ENCODE measurements around the gene PELI2.

PELI2 gene

DNA sequence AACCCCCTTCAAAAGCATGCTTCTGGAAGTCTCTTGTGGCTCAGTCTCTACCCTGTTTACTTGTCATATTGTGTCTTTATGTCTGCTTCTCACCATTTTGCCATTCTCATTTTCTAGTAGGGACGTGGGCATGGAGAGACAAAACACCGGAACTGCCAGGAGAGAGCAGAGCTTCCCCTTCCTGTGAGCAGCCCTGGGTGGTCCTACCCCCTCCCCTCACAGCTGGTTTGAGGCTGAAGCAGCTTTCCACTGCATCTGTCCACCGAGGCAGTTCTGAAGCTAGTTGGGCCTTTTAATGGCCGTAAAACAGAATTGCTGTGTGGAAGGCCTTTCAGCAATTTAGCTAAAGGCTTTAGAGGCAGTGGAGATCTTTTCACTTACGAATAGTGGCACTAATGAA lies 77.0 kb downstream of the PELI2 start:
- no peak for TF ChIP-seq ZFX (IDR thresholded peaks at IDR 0.05; ENCODE audit: borderline replicate concordance)
- TF ChIP-seq, protein P1, sequence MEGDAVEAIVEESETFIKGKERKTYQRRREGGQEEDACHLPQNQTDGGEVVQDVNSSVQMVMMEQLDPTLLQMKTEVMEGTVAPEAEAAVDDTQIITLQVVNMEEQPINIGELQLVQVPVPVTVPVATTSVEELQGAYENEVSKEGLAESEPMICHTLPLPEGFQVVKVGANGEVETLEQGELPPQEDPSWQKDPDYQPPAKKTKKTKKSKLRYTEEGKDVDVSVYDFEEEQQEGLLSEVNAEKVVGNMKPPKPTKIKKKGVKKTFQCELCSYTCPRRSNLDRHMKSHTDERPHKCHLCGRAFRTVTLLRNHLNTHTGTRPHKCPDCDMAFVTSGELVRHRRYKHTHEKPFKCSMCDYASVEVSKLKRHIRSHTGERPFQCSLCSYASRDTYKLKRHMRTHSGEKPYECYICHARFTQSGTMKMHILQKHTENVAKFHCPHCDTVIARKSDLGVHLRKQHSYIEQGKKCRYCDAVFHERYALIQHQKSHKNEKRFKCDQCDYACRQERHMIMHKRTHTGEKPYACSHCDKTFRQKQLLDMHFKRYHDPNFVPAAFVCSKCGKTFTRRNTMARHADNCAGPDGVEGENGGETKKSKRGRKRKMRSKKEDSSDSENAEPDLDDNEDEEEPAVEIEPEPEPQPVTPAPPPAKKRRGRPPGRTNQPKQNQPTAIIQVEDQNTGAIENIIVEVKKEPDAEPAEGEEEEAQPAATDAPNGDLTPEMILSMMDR (IDR thresholded peaks at IDR 0.05) = no peak
- H3K27ac ChIP-seq = no peak overlapping the region

DNA sequence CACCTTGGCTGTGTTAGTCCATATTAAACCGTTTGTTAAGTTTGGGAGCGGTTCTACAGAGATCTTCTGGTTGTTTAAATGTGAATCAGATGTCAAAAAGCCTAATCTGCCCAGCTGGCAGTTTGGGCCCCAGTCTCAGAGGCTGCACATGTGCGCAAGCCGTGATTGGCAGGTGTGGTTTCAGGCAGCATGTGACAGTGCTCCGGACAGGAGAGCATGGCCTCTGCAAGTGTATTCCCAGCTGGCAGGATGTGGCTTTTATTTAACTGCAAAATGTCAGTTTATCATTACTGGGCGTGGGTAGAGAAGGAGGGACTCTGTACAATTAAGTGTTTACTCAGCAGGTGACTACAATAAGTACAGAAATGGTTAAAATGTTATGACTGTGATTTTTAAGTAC lies 77.5 kb downstream of the PELI2 start:
- H3K27ac ChIP-seq = no peak overlapping the region
- TF ChIP-seq ZFX (IDR thresholded peaks at IDR 0.05; ENCODE audit: borderline replicate concordance) = no peak
- TF ChIP-seq, protein P1 (IDR thresholded peaks at IDR 0.05) = no peak

DNA sequence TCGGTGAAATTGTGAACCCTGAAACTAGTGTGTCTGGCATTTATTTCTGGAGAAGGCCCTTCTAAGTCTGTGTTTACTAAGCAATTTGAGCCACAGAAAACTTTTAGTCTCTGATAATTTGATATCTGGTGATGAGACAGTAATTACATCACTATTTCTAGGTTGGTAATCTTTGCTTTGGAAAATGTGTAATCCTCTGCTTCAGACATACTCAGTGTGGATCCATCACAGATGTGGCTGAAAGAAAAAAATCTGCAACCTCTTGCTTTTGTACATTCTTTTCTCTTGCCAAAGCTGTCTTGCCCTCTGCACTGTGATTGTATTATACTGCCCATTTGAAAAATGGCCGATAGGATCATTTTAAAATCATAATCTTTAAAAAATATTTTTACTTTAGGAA lies 78.1 kb downstream of the PELI2 start:
- TF ChIP-seq, protein P1 (IDR thresholded peaks at IDR 0.05) = no peak
- no peak for TF ChIP-seq ZFX (IDR thresholded peaks at IDR 0.05; ENCODE audit: borderline replicate concordance)
- H3K27ac ChIP-seq = no peak overlapping the region

DNA sequence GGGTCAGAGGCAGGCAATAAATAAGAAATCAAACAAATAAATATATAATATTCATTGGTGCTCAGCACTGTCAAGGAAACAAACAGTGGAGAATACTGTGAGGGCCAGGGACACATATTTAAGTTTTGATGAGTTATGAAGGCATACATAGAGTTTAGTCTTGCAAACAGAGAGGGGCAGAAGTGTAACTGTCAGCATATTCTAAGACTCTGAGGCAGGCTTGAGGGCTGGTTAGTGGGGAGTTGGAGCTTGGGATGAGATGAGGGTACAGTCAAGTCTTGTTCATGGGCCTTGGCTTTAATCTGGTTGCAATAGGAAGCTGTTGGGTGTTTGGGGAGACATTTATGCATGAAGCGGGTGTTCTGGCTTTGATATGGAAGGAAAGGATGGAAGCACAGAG lies 78.9 kb downstream of the PELI2 start:
- TF ChIP-seq, protein P1 (IDR thresholded peaks at IDR 0.05) = no peak
- no peak for TF ChIP-seq ZFX (IDR thresholded peaks at IDR 0.05; ENCODE audit: borderline replicate concordance)
- H3K27ac ChIP-seq = no peak overlapping the region

DNA sequence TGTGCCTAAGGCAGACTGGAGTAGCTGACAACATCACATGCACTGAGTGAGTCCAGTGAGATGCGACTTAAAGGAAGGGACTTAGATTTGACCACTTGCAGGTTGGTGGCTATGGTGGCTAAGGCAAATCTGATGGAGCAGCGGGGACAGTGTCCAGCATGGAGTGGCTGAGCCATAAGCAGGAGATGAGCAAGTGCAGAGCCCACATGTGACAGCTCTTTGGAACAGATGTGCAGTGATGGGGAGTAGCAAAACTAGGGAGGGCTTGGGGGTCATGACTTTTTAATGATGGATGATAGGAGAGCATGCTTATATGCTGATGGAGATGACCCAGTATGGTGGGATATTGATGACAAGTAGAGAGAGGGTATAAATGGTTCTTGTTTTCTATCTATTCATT lies 80.2 kb downstream of the PELI2 start:
- TF ChIP-seq ZFX (IDR thresholded peaks at IDR 0.05; ENCODE audit: borderline replicate concordance) = no peak
- TF ChIP-seq, protein P1 (IDR thresholded peaks at IDR 0.05) = no peak
- no peak overlapping the region for H3K27ac ChIP-seq

DNA sequence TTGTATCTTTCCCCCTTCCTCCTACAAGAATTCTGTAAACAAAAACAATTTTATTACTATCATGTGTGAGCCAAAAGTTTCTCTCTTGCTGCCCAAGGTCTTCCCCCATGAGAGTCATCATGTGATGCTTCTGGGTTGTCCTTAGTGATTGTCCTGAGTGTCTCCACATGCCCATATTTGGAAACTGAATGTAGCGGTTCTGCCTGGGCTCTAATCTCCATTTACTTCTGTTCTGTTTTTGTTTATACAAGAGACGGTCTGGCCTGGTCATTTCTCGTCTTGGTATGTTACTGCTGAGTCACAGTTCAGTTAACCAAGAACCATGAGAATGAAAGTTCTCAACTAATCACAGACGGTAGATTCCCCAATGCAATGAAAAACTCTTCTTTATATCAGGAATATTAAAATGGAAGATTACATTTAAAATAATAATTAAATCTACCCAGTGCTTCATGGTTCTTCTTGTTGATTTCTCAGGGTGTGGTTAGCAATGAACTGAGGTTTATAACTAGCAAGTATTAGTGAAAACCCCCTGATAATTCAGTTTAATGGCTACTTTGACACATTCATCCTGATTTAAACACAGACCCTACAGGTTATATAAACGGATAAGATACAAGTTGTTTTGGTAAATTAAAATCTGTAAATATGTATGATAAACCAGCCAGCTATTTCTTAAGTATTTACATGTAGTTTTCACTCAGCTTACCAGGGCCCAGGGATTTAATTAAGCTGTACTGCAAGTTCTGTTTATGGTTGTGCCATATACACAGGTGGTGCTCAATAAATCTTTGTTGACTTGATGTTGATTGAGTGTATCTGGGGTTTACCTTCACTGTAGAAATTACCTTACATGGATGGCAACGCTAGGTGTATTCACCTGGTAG lies 81.1 kb downstream of the PELI2 start:
- no peak overlapping the region for H3K27ac ChIP-seq
- no peak for TF ChIP-seq ZFX (IDR thresholded peaks at IDR 0.05; ENCODE audit: borderline replicate concordance)
- TF ChIP-seq, protein P1 (IDR thresholded peaks at IDR 0.05) = no peak

DNA sequence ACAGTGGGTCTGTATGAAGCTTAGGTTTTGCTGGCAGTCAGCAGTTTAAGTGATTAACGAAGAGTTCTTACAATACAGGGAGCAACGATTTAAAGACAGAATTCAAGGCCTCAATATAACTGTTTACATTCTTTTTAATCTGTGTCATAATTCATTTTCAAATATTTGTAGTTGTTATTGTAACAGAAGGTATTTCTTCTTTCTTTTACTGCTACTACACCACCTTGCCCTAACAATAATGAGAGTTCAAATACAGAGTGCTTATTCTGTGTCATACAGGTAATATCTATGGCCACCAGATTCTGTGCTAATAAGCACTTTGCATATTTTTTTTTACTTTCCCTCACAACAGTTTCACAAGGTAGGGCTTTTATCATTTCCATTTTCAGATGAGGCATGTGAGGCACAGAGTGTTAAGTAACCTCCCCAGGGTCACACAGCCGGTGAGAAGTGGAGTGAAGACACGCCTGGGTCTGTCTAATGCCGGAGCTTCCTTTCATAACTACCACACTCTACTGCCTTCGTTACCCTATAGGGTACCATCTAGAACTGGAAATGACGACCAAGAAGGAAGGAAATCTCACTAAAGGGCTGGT lies 81.9 kb downstream of the PELI2 start:
- no peak overlapping the region for H3K27ac ChIP-seq
- TF ChIP-seq ZFX (IDR thresholded peaks at IDR 0.05; ENCODE audit: borderline replicate concordance) = no peak
- TF ChIP-seq, protein P1 (IDR thresholded peaks at IDR 0.05) = no peak

Measured in 22Rv1 (cell line).